HepG2 (cell line): ENCODE data around the gene SYNE3. TPM values are rescaled to one million over a fixed set of nuclear protein-coding genes. Genes with fewer than 3 reads are reported as not detected.

Experiments used
- EP300 ChIP-seq, 3 experiments: sonication (generic) in 1 of 3; formaldehyde crosslinking in 1 of 3; IDR thresholded peaks; 2 replicates each; pipeline versions ENCODE4 v1.5.1 to v1.6.1; 2011 to 2020; ENCODE audit warnings: low read depth in 2 of 3, low read length in 2 of 3, borderline replicate concordance in 1 of 3, improper control_type of control experiment in 1 of 3, mild to moderate bottlenecking in 1 of 3, missing genetic modification reagents in 1 of 3, moderate library complexity in 1 of 3
- FOXC1 ChIP-seq: sonication (generic); formaldehyde crosslinking; IDR thresholded peaks from 2 replicates; pipeline ENCODE4 v1.8.0; 2022; ENCODE audit warnings: mild to moderate bottlenecking, missing genetic modification reagents, borderline replicate concordance
- HNRNPH1 ChIP-seq: fragments of 200-400 bp; formaldehyde crosslinking; optimal IDR thresholded peaks from 2 replicates; pipeline ENCODE3; 2017; ENCODE audit warnings: mild to moderate bottlenecking, low read depth, low read length
- KLF16 ChIP-seq, 2 experiments: sonication (generic) in 1 of 2; formaldehyde crosslinking in 1 of 2; IDR thresholded peaks; 2 replicates each; pipeline versions ENCODE4 v1.6.1 to v1.8.0; 2016 to 2023; ENCODE audit warnings: missing genetic modification reagents in 2 of 2, missing compliant biosample characterization in 1 of 2
- MXD1 ChIP-seq: sonication (generic); formaldehyde crosslinking; IDR thresholded peaks from 2 replicates; pipeline ENCODE4 v1.4.0; 2020; ENCODE audit warnings: mild to moderate bottlenecking, missing genetic modification reagents
- NFYB ChIP-seq: sonication (generic); formaldehyde crosslinking; IDR thresholded peaks from 2 replicates; pipeline ENCODE4 v1.4.0; 2020; ENCODE audit warnings: missing genetic modification reagents
- NR2C2 ChIP-seq: sonication (generic); formaldehyde crosslinking; IDR thresholded peaks from 2 replicates; pipeline ENCODE4 v1.4.0; 2020; ENCODE audit warnings: missing genetic modification reagents, mild to moderate bottlenecking, moderate library complexity, borderline replicate concordance
- NR3C1 ChIP-seq: sonication (generic); formaldehyde crosslinking; IDR thresholded peaks from 2 replicates; pipeline ENCODE4 v1.4.0; 2020; ENCODE audit warnings: missing genetic modification reagents
- RXRB ChIP-seq: IDR thresholded peaks from 2 replicates; pipeline ENCODE4 v1.6.1; 2016; ENCODE audit warnings: borderline replicate concordance, missing genetic modification reagents, missing compliant biosample characterization
- SP5 ChIP-seq: IDR thresholded peaks from 2 replicates; pipeline ENCODE4 v1.6.1; 2016; ENCODE audit warnings: low read depth, borderline replicate concordance
- YY1 ChIP-seq: IDR thresholded peaks from 2 replicates; pipeline ENCODE4 v1.6.1; 2011; ENCODE audit warnings: low read length, low read depth, moderate library complexity, mild to moderate bottlenecking; ENCODE audit not compliant: insufficient read depth, insufficient replicate concordance
- ZFP90 ChIP-seq: sonication (generic); formaldehyde crosslinking; IDR thresholded peaks from 2 replicates; pipeline ENCODE4 v1.8.0; 2022; ENCODE audit warnings: missing genetic modification reagents, mild to moderate bottlenecking, inconsistent platforms, borderline replicate concordance
- ZKSCAN5 ChIP-seq: sonication (generic); formaldehyde crosslinking; IDR thresholded peaks from 2 replicates; pipeline ENCODE4 v1.5.1; 2020; ENCODE audit warnings: mild to moderate bottlenecking, missing genetic modification reagents
- ZNF30 ChIP-seq: sonication (generic); formaldehyde crosslinking; IDR thresholded peaks from 2 replicates; pipeline ENCODE4 v1.5.0; 2020; ENCODE audit warnings: mild to moderate bottlenecking, missing genetic modification reagents
- ZNF44 ChIP-seq: sonication (generic); formaldehyde crosslinking; IDR thresholded peaks from 2 replicates; pipeline ENCODE4 v1.5.1; 2020; ENCODE audit warnings: mild to moderate bottlenecking, missing genetic modification reagents
- ZNF761 ChIP-seq: sonication (generic); formaldehyde crosslinking; conservative IDR thresholded peaks from 2 replicates; pipeline ENCODE4 v1.4.0; 2020; ENCODE audit warnings: mild to moderate bottlenecking, missing genetic modification reagents
- polyA plus RNA-seq, 8 experiments: library from polyadenylated mRNA; depleted of rRNA in 3 of 8; stranded (reverse) in 7 of 8; unstranded in 1 of 8; fragments of >200 nt; fragmentation: Illumina TruSeq in 4 of 8; extraction: Trizol in 4 of 8; gene quantifications; 2 replicates each; pipeline versions ENCODE4 v1.2.1 to v1.2.3, GENCODE V29; 2011 to 2016; ENCODE audit warnings: low read depth in 4 of 8, missing spikeins in 1 of 8, mixed read lengths in 1 of 8; ENCODE audit not compliant: insufficient read depth in 1 of 8
- total RNA-seq, 5 experiments: library from RNA; depleted of rRNA; stranded (reverse); fragments of >200 nt; fragmentation: Illumina TruSeq; extraction: Trizol; gene quantifications; 2 replicates each; pipeline ENCODE4 v1.2.3, GENCODE V29; 2016; ENCODE audit warnings: low read depth in 1 of 5
- TF ChIP-seq, protein P1 (sequence below): sonication (generic); formaldehyde crosslinking; IDR thresholded peaks from 2 replicates; pipeline ENCODE4 v1.4.0; 2020; ENCODE audit warnings: missing genetic modification reagents
- TF ChIP-seq, protein P2 (sequence below): IDR thresholded peaks from 2 replicates; pipeline ENCODE4 v1.4.0; 2020; ENCODE audit warnings: mild to moderate bottlenecking, missing genetic modification reagents

Gene SYNE3
- total and polyA plus RNA-seq, 2 of the 13 experiments (the other 11 are each of a cell fraction or from before 2014, with no cell fraction given): 7.8 to 8.0 TPM

DNA sequence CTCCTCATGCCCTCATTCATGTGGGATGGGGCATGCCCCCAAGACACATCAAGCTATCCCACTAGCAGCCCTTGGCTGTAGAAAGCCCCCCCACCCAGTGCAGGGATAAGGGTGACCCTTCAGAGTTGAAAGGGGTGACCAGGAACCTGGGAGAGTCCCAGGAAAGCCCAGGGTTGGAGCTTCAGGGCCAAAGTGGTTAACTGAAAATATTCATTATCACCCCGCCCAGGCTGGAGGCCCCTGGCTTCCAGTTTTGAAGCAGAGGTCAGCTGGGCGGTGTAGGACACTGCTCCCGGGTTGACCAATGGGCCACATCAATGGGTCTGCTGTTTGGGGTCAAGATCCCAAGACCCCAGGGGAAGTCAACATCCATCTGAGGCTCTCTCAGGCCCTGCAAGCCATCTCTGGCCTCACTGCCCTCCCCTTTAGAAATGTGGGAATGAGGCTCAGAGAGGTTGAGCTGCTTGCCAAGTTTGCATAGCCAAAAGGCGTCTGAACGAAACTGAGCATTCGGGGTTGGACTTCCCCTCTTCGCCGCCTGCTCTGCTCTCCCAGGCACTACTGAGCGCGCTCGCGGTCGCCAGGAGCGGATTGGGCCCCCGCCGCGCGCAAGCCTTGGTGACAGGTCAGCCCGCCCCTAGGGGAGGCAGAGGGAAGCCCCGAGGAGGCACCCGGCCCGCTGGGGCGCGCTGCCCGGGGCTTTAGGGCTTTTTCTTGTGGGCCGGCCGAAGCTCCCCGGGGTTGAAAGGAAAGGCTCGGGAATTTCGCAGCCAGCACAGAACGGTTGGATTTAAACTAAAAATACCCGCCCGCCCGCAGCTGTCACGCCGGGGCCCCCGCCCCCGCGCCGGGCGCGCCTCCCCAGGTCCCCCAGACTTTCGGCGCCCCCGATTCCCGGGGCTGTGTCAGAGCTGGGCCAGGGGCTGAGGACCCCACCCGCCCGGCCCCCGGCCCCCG, 576 bp downstream of the SYNE3 start (continued):
- TF ChIP-seq KLF16 (CRISPR knock-in tag; IDR thresholded peaks at IDR 0.05) (peak in 1 of 2 experiments; percentile 26; a peak in 2 of 4 replicates), ZNF44 (no peak), HNRNPH1 (no peak), YY1 (peak; percentile 11), NFYB (peak; percentile 31; the same call in 1 of the 2 replicates), ZNF761 (no peak), RXRB (CRISPR knock-in tag) (peak; percentile 40; the same call in 1 of the 2 replicates), MXD1 (CRISPR knock-in tag) (no peak), ZNF30 (CRISPR knock-in tag) (0 out of 2 replicates have a peak, but pooled peaks have one; percentile 26), ZFP90 (no peak), NR3C1 (CRISPR knock-in tag) (no peak), ZKSCAN5 (CRISPR knock-in tag) (no peak), EP300 (IDR thresholded peaks at IDR 0.05; ENCODE audit: low read depth in 2 of 2, low read length in 2 of 2) (peak in 1 of 2 experiments; percentile 16; a peak in 1 of 4 replicates), EP300 (CRISPR knock-in tag; IDR thresholded peaks at IDR 0.05; ENCODE audit: borderline replicate concordance) (no peak), NR2C2 (peak; percentile 34; the same call in 1 of the 2 replicates), FOXC1 (CRISPR knock-in tag) (peak; percentile 23; the same call in 1 of the 2 replicates), SP5 (CRISPR knock-in tag) (peak; percentile 73)
- TF ChIP-seq, protein P1, sequence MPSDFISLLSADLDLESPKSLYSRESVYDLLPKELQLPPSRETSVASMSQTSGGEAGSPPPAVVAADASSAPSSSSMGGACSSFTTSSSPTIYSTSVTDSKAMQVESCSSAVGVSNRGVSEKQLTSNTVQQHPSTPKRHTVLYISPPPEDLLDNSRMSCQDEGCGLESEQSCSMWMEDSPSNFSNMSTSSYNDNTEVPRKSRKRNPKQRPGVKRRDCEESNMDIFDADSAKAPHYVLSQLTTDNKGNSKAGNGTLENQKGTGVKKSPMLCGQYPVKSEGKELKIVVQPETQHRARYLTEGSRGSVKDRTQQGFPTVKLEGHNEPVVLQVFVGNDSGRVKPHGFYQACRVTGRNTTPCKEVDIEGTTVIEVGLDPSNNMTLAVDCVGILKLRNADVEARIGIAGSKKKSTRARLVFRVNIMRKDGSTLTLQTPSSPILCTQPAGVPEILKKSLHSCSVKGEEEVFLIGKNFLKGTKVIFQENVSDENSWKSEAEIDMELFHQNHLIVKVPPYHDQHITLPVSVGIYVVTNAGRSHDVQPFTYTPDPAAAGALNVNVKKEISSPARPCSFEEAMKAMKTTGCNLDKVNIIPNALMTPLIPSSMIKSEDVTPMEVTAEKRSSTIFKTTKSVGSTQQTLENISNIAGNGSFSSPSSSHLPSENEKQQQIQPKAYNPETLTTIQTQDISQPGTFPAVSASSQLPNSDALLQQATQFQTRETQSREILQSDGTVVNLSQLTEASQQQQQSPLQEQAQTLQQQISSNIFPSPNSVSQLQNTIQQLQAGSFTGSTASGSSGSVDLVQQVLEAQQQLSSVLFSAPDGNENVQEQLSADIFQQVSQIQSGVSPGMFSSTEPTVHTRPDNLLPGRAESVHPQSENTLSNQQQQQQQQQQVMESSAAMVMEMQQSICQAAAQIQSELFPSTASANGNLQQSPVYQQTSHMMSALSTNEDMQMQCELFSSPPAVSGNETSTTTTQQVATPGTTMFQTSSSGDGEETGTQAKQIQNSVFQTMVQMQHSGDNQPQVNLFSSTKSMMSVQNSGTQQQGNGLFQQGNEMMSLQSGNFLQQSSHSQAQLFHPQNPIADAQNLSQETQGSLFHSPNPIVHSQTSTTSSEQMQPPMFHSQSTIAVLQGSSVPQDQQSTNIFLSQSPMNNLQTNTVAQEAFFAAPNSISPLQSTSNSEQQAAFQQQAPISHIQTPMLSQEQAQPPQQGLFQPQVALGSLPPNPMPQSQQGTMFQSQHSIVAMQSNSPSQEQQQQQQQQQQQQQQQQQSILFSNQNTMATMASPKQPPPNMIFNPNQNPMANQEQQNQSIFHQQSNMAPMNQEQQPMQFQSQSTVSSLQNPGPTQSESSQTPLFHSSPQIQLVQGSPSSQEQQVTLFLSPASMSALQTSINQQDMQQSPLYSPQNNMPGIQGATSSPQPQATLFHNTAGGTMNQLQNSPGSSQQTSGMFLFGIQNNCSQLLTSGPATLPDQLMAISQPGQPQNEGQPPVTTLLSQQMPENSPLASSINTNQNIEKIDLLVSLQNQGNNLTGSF (CRISPR knock-in tag): no peak
- TF ChIP-seq, protein P2, sequence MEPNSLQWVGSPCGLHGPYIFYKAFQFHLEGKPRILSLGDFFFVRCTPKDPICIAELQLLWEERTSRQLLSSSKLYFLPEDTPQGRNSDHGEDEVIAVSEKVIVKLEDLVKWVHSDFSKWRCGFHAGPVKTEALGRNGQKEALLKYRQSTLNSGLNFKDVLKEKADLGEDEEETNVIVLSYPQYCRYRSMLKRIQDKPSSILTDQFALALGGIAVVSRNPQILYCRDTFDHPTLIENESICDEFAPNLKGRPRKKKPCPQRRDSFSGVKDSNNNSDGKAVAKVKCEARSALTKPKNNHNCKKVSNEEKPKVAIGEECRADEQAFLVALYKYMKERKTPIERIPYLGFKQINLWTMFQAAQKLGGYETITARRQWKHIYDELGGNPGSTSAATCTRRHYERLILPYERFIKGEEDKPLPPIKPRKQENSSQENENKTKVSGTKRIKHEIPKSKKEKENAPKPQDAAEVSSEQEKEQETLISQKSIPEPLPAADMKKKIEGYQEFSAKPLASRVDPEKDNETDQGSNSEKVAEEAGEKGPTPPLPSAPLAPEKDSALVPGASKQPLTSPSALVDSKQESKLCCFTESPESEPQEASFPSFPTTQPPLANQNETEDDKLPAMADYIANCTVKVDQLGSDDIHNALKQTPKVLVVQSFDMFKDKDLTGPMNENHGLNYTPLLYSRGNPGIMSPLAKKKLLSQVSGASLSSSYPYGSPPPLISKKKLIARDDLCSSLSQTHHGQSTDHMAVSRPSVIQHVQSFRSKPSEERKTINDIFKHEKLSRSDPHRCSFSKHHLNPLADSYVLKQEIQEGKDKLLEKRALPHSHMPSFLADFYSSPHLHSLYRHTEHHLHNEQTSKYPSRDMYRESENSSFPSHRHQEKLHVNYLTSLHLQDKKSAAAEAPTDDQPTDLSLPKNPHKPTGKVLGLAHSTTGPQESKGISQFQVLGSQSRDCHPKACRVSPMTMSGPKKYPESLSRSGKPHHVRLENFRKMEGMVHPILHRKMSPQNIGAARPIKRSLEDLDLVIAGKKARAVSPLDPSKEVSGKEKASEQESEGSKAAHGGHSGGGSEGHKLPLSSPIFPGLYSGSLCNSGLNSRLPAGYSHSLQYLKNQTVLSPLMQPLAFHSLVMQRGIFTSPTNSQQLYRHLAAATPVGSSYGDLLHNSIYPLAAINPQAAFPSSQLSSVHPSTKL: 0 out of 2 replicates have a peak, but pooled peaks have one; percentile 23
